ENCODE measurements around the gene RPL29. TPM values are rescaled to one million over a fixed set of nuclear protein-coding genes. Genes with fewer than 3 reads are reported as not detected.

Gene RPL29
- total RNA-seq (2016; rRNA removed; fragmentation: Illumina TruSeq; extraction: Trizol) = 1,348 and 1,507 TPM in 2 replicates
- total RNA-seq (2016; cell fraction: cytosol; rRNA removed; fragmentation: Illumina TruSeq; extraction: Trizol; ENCODE audit: low read depth) = 2,410 and 2,561 TPM in 2 replicates
- total RNA-seq (2016; cell fraction: insoluble cytoplasmic fraction; rRNA removed; fragmentation: Illumina TruSeq; extraction: Trizol) = 1,336 and 1,557 TPM in 2 replicates
- 3,125 and 3,259 TPM in 2 replicates for total RNA-seq (2016; cell fraction: membrane; rRNA removed; fragmentation: Illumina TruSeq; extraction: Trizol)
- 561 and 582 TPM in 2 replicates for total RNA-seq (2016; cell fraction: nucleus; rRNA removed; fragmentation: Illumina TruSeq; extraction: Trizol)
- polyA plus RNA-seq (2011; rRNA removed) = 2,212 and 2,263 TPM in 2 replicates
- polyA plus RNA-seq (2011; cell fraction: cytosol; rRNA removed) = 3,529 and 3,773 TPM in 2 replicates
- polyA plus RNA-seq (2011; cell fraction: nucleus; rRNA removed) = 1,156 and 1,364 TPM in 2 replicates
- 2,468 and 3,197 TPM in 2 replicates for polyA plus RNA-seq (2012)
- polyA plus RNA-seq (2016; cell fraction: cytosol; fragmentation: Illumina TruSeq; extraction: Trizol; ENCODE audit: low read depth) = 3,334 and 3,729 TPM in 2 replicates
- 2,145 and 2,237 TPM in 2 replicates for polyA plus RNA-seq (2016; cell fraction: insoluble cytoplasmic fraction; fragmentation: Illumina TruSeq; extraction: Trizol; ENCODE audit: low read depth)
- polyA plus RNA-seq (2016; cell fraction: membrane; fragmentation: Illumina TruSeq; extraction: Trizol; ENCODE audit: low read depth) = 4,346 and 4,410 TPM in 2 replicates
- polyA plus RNA-seq (2016; cell fraction: nucleus; fragmentation: Illumina TruSeq; extraction: Trizol; ENCODE audit: insufficient read depth, low read depth) = 1,173 and 1,267 TPM in 2 replicates
- polyA minus RNA-seq (2011; rRNA and poly(A)+ RNA removed; ENCODE audit: low replicate concordance) = 1,196 and 1,308 TPM in 2 replicates
- polyA minus RNA-seq (2011; cell fraction: cytosol; rRNA and poly(A)+ RNA removed) = 819 and 837 TPM in 2 replicates
- polyA minus RNA-seq (2011; cell fraction: nucleus; rRNA and poly(A)+ RNA removed) = 324 and 432 TPM in 2 replicates
- percentile 100 among the genes with signal in this experiment for Bru-seq, nascent RNA
- BruChase-seq, experiment 1, labeled RNA remaining after a 6-hour chase = percentile 100 among the genes with signal in this experiment
- percentile 99 among the genes with signal in this experiment for BruChase-seq, experiment 2, labeled RNA remaining after a 2-hour chase
- long read RNA-seq, experiment 1, transcript RPL29-206 (3 exons, 880 nt) = minor isoform, 6 of 1,330 reads
- long read RNA-seq, experiment 1, transcript RPL29-201 (4 exons, 723 nt) = major isoform, 1,105 of 1,330 reads
- long read RNA-seq, experiment 1, partial matches to known transcripts = 174 of 1,330 reads
- long read RNA-seq, experiment 1, other reads (novel, unspliced or antisense) = 38 of 1,330 reads
- long read RNA-seq, experiment 2, transcript RPL29-201 (4 exons, 723 nt) = major isoform, 2,198 of 3,941 reads
- long read RNA-seq, experiment 2, transcript RPL29-206 (3 exons, 880 nt) = minor isoform, 8 of 3,941 reads
- long read RNA-seq, experiment 2, partial matches to known transcripts = 1,501 of 3,941 reads
- long read RNA-seq, experiment 2, other reads (novel, unspliced or antisense) = 225 of 3,941 reads

DNA sequence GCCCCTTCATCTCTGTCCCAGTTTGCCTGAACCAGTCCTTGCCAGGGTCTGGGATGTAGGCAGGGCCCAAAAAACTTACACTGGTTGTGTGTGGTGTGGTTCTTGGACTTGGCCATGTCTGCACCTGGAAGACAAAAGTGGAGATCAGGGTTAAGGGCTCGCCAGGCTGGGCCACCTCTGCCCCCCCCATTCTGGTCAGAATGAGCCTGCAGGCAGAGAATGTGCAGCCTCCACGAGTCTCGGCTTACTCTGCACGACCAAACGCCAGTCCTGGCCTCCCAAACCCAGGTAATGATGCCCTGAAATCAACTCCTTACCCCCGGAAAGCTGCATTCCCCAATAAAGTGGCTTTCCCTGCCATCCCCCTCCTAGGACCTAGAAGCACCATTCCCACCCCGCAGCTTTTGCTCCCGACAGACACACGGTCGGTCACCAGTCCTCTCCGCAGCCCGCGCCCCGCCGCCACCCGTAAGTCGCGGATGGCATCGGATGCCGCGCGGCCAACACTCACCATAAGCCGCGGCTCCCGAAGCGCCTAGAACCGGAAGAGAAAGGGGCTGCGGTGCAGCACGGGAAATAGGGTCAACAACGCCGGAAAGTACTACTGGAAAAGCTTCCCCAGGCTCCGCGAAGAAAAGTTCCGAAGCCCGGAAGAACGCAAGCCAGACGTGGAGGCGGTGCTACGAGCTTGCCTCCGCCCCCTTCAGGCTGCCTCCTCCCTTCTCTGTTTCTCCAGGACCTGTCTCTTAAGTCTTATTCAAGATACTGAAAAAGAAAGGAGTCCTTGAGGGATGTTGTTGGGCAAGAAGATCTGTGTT lies at the start of gene RPL29:
TSS of gene RPL29 (minus strand) at position 550 of the 818 bp plus-strand sequence. CDS start at position 116, 434 bp downstream.
- peaks cover 63% of the 10 kb centered on the region for H3K4me1 ChIP-seq (ENCODE audit: insufficient read depth, low read length)
- DNase-seq (ENCODE audit: low spot score) = peak; percentile 87
- peak within 1 kb of the TSS; percentile 73 to 90 (median 83) for H3K4me3 ChIP-seq (replicated peaks in 1 of 3; ENCODE audit: insufficient read depth in 1 of 3, low read depth in 2 of 3, low read length in 3 of 3)
- peaks cover 3% of the 10 kb centered on the region; the same call in 1 of the 2 replicates for H4K20me1 ChIP-seq (ENCODE audit: insufficient read depth, low read length)
- no TSS peak for BruUV-seq (replicated peaks)
- ChIA-PET CTCF (ENCODE audit: low intra/inter-chr PET ratio, low total read pairs) (interaction anchor here (0.9 kb wide), 1 partner anchor 53 kb away, joined by 3 read pairs; the partner anchor contains the start of genes PARP3 and RRP9), POLR2A (interaction anchor here (0.6 to 7.1 kb wide), 30 partner anchors 9 to 295 kb away, joined by 3 to 187 read pairs (median 4); partner anchors contain the start of genes ABHD14A, ABHD14B, ACY1 and DUSP7)
- H3K27ac ChIP-seq (ENCODE audit: extremely low read length, insufficient read depth, low read length) = peak within 1 kb of the TSS; percentile 87
- FAIRE-seq = peak; percentile 58
- peak within 1 kb of the TSS; percentile 95 for H3K9ac ChIP-seq (ENCODE audit: insufficient read depth, low read depth, low read length)
- H3K4me2 ChIP-seq (ENCODE audit: low read depth, low read length) = peak within 1 kb of the TSS; percentile 99
- intact Hi-C loops (cut with micrococcal nuclease; ENCODE audit: unreplicated experiment) = loop anchor here (2.0 kb wide), 1 partner anchor 53 kb away; the partner anchor contains the start of gene PARP3
- ATAC-seq = peak; percentile 79
- H3K9me3 ChIP-seq (ENCODE audit: low read length) = no peaks in the 10 kb centered on the region
- 1% methylated on average over 29 of the region's 40 CpGs for WGBS (ENCODE audit: low lambda C conversion rate)
- in situ Hi-C loops (cut with HindIII; ENCODE audit: extremely low pct_ligation_motif_present, low pct_unique_long_range_greater_than_20kb) = no loop called here
- peaks cover 21% of the 10 kb centered on the region for H3K79me2 ChIP-seq (ENCODE audit: insufficient read depth, low read length)
- H3K27me3 ChIP-seq (ENCODE audit: control insufficient read depth in 1 of 2, insufficient read depth in 2 of 2, low read length in 2 of 2) = no peaks in the 10 kb centered on the region; a peak in 1 of 5 replicates
- peak within 1 kb of the TSS; percentile 70 for H2AFZ ChIP-seq (ENCODE audit: low read length)
- H3K36me3 ChIP-seq (replicated peaks in 1 of 2; ENCODE audit: control insufficient read depth in 1 of 2, insufficient read depth in 2 of 2, low read length in 2 of 2) = peaks cover 8 to 18% of the 10 kb centered on the region in 2 experiments
- TF ChIP-seq, protein P1, sequence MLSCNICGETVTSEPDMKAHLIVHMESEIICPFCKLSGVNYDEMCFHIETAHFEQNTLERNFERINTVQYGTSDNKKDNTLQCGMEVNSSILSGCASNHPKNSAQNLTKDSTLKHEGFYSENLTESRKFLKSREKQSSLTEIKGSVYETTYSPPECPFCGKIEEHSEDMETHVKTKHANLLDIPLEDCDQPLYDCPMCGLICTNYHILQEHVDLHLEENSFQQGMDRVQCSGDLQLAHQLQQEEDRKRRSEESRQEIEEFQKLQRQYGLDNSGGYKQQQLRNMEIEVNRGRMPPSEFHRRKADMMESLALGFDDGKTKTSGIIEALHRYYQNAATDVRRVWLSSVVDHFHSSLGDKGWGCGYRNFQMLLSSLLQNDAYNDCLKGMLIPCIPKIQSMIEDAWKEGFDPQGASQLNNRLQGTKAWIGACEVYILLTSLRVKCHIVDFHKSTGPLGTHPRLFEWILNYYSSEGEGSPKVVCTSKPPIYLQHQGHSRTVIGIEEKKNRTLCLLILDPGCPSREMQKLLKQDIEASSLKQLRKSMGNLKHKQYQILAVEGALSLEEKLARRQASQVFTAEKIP (CRISPR knock-in tag; IDR thresholded peaks at IDR 0.05; ENCODE audit: borderline replicate concordance) = no peak
- TF ChIP-seq MBNL3 (CRISPR knock-in tag; conservative IDR thresholded peaks at IDR 0.05) (no peak), MXI1 (IDR thresholded peaks at IDR 0.05; ENCODE audit: borderline replicate concordance, low read depth, low read length) (peak; percentile 89; the same call in 2 of the 3 replicates), HNRNPK (IDR thresholded peaks at IDR 0.05; ENCODE audit: low read depth, low read length, poor library complexity, severe bottlenecking) (no peak), RFX1 (IDR thresholded peaks at IDR 0.05) (no peak), YEATS2 (CRISPR knock-in tag; IDR thresholded peaks at IDR 0.05; ENCODE audit: borderline replicate concordance) (peak; percentile 100), NR2F6 (IDR thresholded peaks at IDR 0.05) (peak; percentile 54; the same call in 1 of the 2 replicates), NR2F6 (CRISPR knock-in tag; IDR thresholded peaks at IDR 0.05) (peak; percentile 62)
- TF ChIP-seq, protein P2, sequence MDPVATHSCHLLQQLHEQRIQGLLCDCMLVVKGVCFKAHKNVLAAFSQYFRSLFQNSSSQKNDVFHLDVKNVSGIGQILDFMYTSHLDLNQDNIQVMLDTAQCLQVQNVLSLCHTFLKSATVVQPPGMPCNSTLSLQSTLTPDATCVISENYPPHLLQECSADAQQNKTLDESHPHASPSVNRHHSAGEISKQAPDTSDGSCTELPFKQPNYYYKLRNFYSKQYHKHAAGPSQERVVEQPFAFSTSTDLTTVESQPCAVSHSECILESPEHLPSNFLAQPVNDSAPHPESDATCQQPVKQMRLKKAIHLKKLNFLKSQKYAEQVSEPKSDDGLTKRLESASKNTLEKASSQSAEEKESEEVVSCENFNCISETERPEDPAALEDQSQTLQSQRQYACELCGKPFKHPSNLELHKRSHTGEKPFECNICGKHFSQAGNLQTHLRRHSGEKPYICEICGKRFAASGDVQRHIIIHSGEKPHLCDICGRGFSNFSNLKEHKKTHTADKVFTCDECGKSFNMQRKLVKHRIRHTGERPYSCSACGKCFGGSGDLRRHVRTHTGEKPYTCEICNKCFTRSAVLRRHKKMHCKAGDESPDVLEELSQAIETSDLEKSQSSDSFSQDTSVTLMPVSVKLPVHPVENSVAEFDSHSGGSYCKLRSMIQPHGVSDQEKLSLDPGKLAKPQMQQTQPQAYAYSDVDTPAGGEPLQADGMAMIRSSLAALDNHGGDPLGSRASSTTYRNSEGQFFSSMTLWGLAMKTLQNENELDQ (CRISPR knock-in tag; IDR thresholded peaks at IDR 0.05; ENCODE audit: borderline replicate concordance) = no peak
- TF ChIP-seq, protein P3, sequence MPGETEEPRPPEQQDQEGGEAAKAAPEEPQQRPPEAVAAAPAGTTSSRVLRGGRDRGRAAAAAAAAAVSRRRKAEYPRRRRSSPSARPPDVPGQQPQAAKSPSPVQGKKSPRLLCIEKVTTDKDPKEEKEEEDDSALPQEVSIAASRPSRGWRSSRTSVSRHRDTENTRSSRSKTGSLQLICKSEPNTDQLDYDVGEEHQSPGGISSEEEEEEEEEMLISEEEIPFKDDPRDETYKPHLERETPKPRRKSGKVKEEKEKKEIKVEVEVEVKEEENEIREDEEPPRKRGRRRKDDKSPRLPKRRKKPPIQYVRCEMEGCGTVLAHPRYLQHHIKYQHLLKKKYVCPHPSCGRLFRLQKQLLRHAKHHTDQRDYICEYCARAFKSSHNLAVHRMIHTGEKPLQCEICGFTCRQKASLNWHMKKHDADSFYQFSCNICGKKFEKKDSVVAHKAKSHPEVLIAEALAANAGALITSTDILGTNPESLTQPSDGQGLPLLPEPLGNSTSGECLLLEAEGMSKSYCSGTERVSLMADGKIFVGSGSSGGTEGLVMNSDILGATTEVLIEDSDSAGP (CRISPR knock-in tag; IDR thresholded peaks at IDR 0.05; ENCODE audit: borderline replicate concordance) = peak; percentile 95

Data from HepG2 (cell line).